Measurements from ENCODE around the gene HLF.

HLF gene

DNA sequence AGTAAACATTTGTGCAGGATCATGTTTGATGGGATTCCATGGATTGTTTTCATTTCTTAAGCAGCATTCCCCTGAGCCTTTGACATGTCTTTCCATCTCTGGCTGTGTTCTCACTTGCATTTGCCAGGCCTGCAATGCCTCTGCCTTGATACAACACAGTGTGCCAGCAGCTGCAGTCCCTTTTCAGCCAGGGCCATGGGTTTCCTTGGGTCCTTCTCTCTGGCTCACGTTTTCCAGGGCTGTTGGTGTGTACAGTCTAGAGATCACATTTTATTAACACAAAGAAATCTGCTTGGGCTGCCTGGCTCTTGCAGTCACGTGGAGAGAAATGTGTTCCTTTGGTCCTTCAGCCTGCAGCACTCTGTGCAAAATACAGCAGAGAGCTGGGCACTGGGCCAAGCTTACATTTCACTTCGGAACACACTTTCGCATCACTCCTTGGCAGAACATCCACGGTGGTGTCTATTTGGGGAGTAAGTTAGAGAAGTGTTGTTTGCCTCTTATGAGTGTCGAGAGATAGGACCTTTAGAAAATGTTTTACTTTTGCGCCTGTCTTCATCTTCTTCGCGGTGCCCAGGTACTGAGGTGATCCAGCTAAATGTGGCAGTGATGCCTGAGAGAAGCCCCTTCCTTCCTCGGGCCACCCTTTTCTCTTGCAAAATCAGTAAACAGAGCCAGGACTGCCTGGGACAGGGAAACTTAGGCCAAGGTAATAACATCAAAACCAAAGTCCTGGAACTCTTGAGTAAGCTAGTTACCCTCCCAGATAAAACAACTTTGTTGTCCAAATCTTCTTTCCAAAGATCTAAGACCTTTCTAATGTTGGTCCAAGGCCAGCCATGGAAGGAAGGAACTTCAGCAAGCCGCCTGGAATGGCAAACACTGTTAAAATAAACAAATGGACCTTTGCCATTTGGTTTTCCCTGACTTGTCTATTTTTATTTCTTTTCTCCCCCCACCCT is 20.9 kb downstream of the HLF start:
- TF ChIP-seq CTCF (IDR thresholded peaks at IDR 0.05; ENCODE audit: insufficient read depth, low read depth, low read length, missing control alignments) = no peak
- DNase-seq (ENCODE audit: low read depth) = no peak
- H3K4me3 ChIP-seq (ENCODE audit: low read depth, low read length) = no peak overlapping the region

GRCh38 chr17:55286681-55287589 is 22.2 kb downstream of the HLF start:
- TF ChIP-seq CTCF (IDR thresholded peaks at IDR 0.05; ENCODE audit: insufficient read depth, low read depth, low read length, missing control alignments) = no peak
- DNase-seq (ENCODE audit: low read depth) = no peak

GRCh38 chr17:55288356-55289105 is 23.8 kb downstream of the HLF start:
- no peak overlapping the region for H3K4me3 ChIP-seq (ENCODE audit: low read depth, low read length)
- TF ChIP-seq CTCF (IDR thresholded peaks at IDR 0.05; ENCODE audit: insufficient read depth, low read depth, low read length, missing control alignments) = no peak
- no peak for DNase-seq (ENCODE audit: low read depth)

More at GRCh38 chr17:55286681-55287589, 22.2 kb downstream of the HLF start:
- no peak overlapping the region for H3K4me3 ChIP-seq (ENCODE audit: low read depth, low read length)

DNA sequence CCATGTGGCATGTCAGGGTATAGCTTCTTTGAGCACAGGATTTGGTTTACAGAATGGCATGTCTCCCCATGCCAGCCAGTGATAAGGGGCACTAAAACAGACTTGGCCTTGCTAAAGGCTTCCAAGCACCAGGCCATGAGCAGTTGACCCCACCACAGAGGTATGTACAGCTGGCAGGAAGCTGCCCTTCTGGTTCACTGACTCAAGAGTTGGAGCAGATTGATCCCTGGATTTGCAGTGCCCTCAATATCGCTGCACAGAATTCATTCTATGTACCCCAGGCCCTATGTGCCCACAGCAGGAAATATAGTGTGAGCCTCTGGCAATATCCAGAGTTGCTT is 24.3 kb downstream of the HLF start:
- no peak overlapping the region for H3K4me3 ChIP-seq (ENCODE audit: low read depth, low read length)
- DNase-seq (ENCODE audit: low read depth) = no peak
- no peak for TF ChIP-seq CTCF (IDR thresholded peaks at IDR 0.05; ENCODE audit: insufficient read depth, low read depth, low read length, missing control alignments)

GRCh38 chr17:55289978-55290377 is 25.2 kb downstream of the HLF start:
- no peak overlapping the region for H3K4me3 ChIP-seq (ENCODE audit: low read depth, low read length)
- TF ChIP-seq CTCF (IDR thresholded peaks at IDR 0.05; ENCODE audit: insufficient read depth, low read depth, low read length, missing control alignments) = no peak
- DNase-seq (ENCODE audit: low read depth) = no peak

DNA sequence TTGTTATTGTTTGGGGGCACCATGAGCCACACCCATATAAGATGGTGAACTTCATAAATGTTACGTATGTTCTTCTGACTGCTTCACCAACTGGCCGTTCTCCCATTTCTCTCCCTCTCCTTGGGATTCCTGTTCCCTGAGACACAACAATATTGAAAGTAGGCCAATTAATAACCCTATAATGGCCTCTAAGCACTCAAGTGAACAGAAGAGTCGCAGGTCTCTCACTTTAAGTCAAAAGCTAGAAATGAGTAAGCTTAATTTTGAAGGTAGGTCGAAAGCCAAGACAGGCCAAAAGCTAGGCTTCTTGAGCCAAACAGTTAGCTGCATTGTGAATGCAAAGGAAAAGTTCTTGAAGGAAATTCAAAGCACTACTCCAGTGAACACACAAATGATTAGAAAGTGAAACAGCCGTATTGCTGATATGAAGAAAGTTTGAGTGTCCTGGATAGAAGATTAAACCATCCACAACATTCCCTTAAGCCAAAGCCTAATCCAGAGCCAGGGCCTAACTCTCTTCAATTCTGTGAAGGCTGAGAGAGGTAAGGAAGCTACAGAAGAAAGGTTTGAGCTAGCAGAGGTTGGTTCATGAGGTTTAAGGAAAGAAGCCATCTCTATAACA is 25.8 kb downstream of the HLF start:
- H3K4me3 ChIP-seq (ENCODE audit: low read depth, low read length) = no peak overlapping the region
- peak; percentile 12 for DNase-seq (ENCODE audit: low read depth)
- no peak for TF ChIP-seq CTCF (IDR thresholded peaks at IDR 0.05; ENCODE audit: insufficient read depth, low read depth, low read length, missing control alignments)
